Stimulated activated CD4-positive, alpha-beta T cell treated with anti-CD3 and anti-CD28 coated beads, Interleukin-4, amount 100 ng/mL, for 24 hours (primary cell): ENCODE results near the gene MED9.

ENCODE experiments used
- DNase-seq: peaks from one replicate; pipeline ENCODE4 v3.0.0-alpha.2; 2020

The MED9 gene

GRCh38 chr17:17518951-17519350 lies 42.2 kb downstream of the MED9 start:
- no peak for DNase-seq

GRCh38 chr17:17519886-17520285 lies 43.1 kb downstream of the MED9 start:
- no peak for DNase-seq

- DNase-seq = no peak
These were observed 43.9 kb downstream of the MED9 start for GRCh38 chr17:17520599-17521232.

- no peak for DNase-seq
These were observed 46.4 kb downstream of the MED9 start for GRCh38 chr17:17523001-17523730.

GRCh38 chr17:17523731-17524490 lies 47.1 kb downstream of the MED9 start:
- no peak for DNase-seq

GRCh38 chr17:17525311-17525710 lies 48.5 kb downstream of the MED9 start:
- DNase-seq = no peak

- DNase-seq = no peak
These were observed 49.2 kb downstream of the MED9 start for GRCh38 chr17:17525956-17526355.

- no peak for DNase-seq
These were observed 49.6 kb downstream of the MED9 start for GRCh38 chr17:17526369-17526768.

GRCh38 chr17:17527534-17527933 lies 50.7 kb downstream of the MED9 start:
- no peak for DNase-seq

- no peak for DNase-seq
These were observed 51.2 kb downstream of the MED9 start for GRCh38 chr17:17527956-17528500.

GRCh38 chr17:17528696-17529652 lies 52.2 kb downstream of the MED9 start:
- no peak for DNase-seq

- DNase-seq = no peak
These were observed 54.4 kb downstream of the MED9 start for GRCh38 chr17:17531156-17531555.

GRCh38 chr17:17532991-17533390 lies 56.2 kb downstream of the MED9 start:
- no peak for DNase-seq

GRCh38 chr17:17533901-17534441 lies 57.2 kb downstream of the MED9 start:
- no peak for DNase-seq

GRCh38 chr17:17535957-17536356 lies 59.2 kb downstream of the MED9 start:
- no peak for DNase-seq

- DNase-seq = no peak
These were observed 59.9 kb downstream of the MED9 start for GRCh38 chr17:17536702-17537101.

GRCh38 chr17:17537311-17538099 lies 60.7 kb downstream of the MED9 start:
- no peak for DNase-seq

GRCh38 chr17:17538417-17539391 lies 61.9 kb downstream of the MED9 start:
- no peak for DNase-seq

GRCh38 chr17:17539591-17539990 lies 62.8 kb downstream of the MED9 start:
- DNase-seq = no peak

- DNase-seq = no peak
These were observed 63.6 kb downstream of the MED9 start for GRCh38 chr17:17540278-17540906.
